ENCODE data around the gene POLR3C.

- no peak for TF ChIP-seq CTCF (conservative IDR thresholded peaks at IDR 0.05 in 1 of 2, IDR thresholded peaks at IDR 0.05 in 1 of 2; ENCODE audit: low read depth in 1 of 2, low read length in 2 of 2)
- TF ChIP-seq EZH2 (IDR thresholded peaks at IDR 0.05; ENCODE audit: low read length, missing control alignments) = no peak
Observed at GRCh38 chr1:145887631-145888030, 63.6 kb downstream of the POLR3C start.

Data from fibroblast of lung (primary cell).